Measurements from ENCODE around the gene CNTNAP2.

CNTNAP2 gene

GRCh38 chr7:146844405-146844804 is 727.8 kb downstream of the CNTNAP2 start:
- TF ChIP-seq, protein P1, sequence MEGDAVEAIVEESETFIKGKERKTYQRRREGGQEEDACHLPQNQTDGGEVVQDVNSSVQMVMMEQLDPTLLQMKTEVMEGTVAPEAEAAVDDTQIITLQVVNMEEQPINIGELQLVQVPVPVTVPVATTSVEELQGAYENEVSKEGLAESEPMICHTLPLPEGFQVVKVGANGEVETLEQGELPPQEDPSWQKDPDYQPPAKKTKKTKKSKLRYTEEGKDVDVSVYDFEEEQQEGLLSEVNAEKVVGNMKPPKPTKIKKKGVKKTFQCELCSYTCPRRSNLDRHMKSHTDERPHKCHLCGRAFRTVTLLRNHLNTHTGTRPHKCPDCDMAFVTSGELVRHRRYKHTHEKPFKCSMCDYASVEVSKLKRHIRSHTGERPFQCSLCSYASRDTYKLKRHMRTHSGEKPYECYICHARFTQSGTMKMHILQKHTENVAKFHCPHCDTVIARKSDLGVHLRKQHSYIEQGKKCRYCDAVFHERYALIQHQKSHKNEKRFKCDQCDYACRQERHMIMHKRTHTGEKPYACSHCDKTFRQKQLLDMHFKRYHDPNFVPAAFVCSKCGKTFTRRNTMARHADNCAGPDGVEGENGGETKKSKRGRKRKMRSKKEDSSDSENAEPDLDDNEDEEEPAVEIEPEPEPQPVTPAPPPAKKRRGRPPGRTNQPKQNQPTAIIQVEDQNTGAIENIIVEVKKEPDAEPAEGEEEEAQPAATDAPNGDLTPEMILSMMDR (conservative IDR thresholded peaks at IDR 0.05; ENCODE audit: control insufficient read depth, insufficient read depth, low read depth, low read length): no peak
- H3K4me3 ChIP-seq (ENCODE audit: control insufficient read depth, low read depth, low read length): no peak overlapping the region
- no peak for DNase-seq (ENCODE audit: low read depth)

- TF ChIP-seq, protein P1 (conservative IDR thresholded peaks at IDR 0.05; ENCODE audit: control insufficient read depth, insufficient read depth, low read depth, low read length): no peak
- DNase-seq (ENCODE audit: low read depth): no peak
- H3K4me3 ChIP-seq (ENCODE audit: control insufficient read depth, low read depth, low read length): no peak overlapping the region
Observed at GRCh38 chr7:146858690-146859089, 742.1 kb downstream of the CNTNAP2 start.

GRCh38 chr7:146861701-146862100 is 745.1 kb downstream of the CNTNAP2 start:
- no peak overlapping the region for H3K4me3 ChIP-seq (ENCODE audit: control insufficient read depth, low read depth, low read length)
- DNase-seq (ENCODE audit: low read depth): no peak
- TF ChIP-seq, protein P1 (conservative IDR thresholded peaks at IDR 0.05; ENCODE audit: control insufficient read depth, insufficient read depth, low read depth, low read length): no peak

GRCh38 chr7:146862415-146862814 is 745.8 kb downstream of the CNTNAP2 start:
- DNase-seq (ENCODE audit: low read depth): no peak
- no peak overlapping the region for H3K4me3 ChIP-seq (ENCODE audit: control insufficient read depth, low read depth, low read length)
- TF ChIP-seq, protein P1 (conservative IDR thresholded peaks at IDR 0.05; ENCODE audit: control insufficient read depth, insufficient read depth, low read depth, low read length): no peak

DNA sequence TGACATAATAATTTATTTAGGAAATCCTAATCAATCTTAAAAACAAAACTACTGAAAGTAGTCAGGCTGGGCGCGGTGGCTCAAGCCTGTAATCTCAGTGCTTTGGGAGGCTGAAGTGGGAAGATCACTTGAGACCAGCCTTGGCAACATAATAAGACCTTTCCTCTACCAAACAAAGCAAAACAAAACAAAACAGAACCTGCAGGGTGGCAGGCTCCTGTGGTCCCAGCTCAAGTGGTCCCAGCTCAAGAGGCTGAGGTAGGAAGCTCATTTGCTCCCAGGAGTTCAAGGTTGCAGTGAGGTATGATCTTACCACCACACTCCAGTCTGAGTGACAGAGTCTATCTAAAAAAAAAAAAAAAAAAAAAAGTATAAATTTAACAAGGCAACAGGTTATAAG is 748.0 kb downstream of the CNTNAP2 start:
- no peak overlapping the region for H3K4me3 ChIP-seq (ENCODE audit: control insufficient read depth, low read depth, low read length)
- TF ChIP-seq, protein P1 (conservative IDR thresholded peaks at IDR 0.05; ENCODE audit: control insufficient read depth, insufficient read depth, low read depth, low read length): no peak
- no peak for DNase-seq (ENCODE audit: low read depth)

- DNase-seq (ENCODE audit: low read depth): no peak
- TF ChIP-seq, protein P1 (conservative IDR thresholded peaks at IDR 0.05; ENCODE audit: control insufficient read depth, insufficient read depth, low read depth, low read length): no peak
- no peak overlapping the region for H3K4me3 ChIP-seq (ENCODE audit: control insufficient read depth, low read depth, low read length)
Observed at GRCh38 chr7:146865696-146866095, 749.1 kb downstream of the CNTNAP2 start.

DNA sequence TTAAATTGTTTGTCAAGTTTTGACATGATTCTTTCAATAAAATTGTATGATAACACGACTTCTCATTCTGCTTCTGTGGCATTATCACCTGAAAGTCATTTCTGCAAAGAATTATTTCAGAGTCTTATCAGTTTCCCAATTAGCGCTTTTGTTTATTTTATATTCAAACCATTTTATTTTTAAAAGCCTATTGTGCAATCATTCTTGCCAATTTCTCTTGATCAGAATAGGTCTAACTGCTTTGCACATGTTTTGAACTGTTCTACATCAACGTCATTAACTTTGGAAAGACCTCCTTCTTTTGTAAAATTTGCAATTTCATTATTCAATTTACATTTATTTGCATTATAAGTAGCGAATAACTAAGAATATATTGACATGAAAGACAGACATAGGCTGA is 758.1 kb downstream of the CNTNAP2 start:
- DNase-seq (ENCODE audit: low read depth): no peak
- TF ChIP-seq, protein P1 (conservative IDR thresholded peaks at IDR 0.05; ENCODE audit: control insufficient read depth, insufficient read depth, low read depth, low read length): no peak
- H3K4me3 ChIP-seq (ENCODE audit: control insufficient read depth, low read depth, low read length): no peak overlapping the region

Data from fibroblast of mammary gland (primary cell).